HS-5 (cell line): ENCODE measurements around the gene ZNF750.

ENCODE experiments used
- DNase-seq: peaks from one replicate; pipeline ENCODE4 v3.0.0-alpha.2; 2012; ENCODE audit warnings: low read depth

ZNF750 gene

DNA sequence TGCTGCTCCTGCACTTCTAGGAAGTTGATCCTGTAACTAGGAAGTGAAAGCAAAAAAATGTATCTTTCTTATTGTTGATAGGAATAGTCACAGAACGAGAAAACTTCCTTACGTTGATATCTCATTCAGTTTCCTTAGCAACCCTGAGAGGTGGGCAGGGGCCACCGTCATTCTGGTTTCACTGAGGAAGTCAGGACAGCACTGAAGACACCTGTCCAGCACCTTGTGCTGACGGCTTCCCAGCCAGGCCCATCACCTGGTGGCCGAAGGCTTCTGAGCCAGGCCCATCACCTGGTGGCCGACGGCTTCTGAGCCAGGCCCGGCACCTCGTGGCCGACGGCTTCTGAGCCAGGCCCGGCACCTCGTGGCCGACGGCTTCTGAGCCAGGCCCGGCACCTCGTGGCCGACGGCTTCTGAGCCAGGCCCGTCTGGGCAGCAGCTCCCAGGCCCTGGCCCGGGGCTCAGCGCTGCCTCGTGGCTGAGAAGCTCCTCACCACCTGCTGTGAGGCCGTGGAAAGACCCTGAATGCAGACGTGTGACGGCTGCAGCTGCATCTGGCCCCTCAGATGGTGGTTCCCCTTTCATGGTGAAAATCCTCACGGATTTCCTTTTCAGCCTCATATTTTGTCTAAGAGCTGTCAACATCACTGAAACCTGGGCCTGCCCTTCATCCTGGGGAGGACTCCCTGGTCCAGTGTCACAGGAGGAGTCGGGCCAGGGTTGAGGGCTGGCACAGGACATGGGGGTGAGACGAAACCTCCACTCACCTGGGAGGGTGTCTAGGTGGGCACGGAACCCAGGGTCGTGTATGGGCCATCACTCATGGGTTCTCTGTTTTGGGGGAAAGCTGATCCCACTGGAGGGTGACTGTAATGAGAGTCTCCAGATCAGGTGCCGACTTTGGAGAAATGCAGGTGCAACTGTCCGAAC is 33.0 kb upstream of the ZNF750 start:
- no peak for DNase-seq

DNA sequence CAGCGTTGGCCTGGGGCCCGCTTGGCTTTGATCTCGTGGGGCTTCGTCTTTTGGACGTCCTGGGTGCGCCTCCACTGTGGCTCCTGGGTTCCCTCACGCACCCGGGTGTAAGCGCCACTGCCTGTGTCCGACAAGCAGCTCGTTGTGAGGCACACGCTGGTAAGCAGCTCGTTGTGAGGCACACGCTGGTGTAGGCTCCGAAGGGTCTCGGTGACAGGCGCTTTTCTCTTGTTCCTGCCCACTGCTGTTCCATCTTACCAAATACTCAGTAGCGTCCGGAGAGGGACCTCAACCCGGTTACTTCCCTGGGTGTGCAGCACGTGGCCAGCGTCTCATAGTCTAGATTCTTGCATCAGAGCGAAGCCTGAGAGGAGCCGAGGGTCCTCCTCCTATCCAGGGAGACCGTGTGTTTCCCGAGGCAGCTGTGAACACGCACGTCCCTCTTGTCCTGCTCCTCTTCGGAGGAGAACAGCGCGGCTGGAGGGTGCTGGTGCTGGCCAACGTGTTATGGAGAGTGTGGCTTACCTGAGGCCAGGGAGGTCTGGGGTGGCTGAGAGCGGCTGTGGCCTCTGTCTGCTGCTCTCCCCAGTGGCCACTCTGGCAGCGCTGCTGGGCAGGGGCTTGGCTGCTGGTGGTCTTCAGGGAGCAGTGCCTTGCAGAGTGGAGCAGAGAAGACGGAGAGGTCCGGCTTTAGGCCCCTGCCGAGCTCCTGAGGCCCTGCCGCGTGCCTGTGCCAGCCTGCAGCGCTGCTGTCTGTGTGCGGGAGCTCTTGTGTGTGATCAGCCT is 32.1 kb upstream of the ZNF750 start:
- DNase-seq = no peak

DNA sequence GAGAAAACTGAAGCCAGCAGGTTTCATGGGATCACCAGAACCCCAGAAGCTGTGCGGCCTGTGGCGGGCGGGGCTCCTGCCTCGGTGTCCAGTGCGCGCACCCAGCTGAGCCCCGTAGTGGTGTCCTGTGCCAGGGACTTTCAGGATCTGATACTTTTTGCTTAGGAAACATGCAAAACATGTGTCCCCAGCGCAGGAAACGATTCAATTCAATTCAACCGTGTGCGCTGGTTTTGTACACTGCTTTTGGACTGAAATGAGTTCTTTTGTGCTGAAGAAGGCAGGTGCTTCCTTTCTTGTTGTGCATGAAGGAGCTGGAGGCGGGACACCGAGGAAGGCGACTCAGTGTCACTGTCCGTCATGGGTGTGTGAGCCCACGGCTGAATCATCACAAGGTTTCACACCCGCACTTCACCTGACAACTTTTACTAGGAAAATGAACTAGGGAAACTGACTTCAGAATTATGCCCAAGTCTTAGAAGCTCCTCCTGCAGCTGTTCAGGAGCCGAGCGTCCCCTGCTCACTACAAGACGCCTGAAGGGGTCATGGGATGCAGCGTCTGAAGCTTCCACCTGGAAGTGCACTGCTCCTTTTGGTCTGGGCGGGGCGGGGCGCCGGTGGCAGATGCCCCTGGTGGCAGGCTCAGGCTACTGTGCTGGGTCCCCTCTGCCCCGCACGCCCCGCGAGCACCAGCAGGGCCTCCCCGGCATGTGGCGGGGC is 31.4 kb upstream of the ZNF750 start:
- DNase-seq = no peak

DNA sequence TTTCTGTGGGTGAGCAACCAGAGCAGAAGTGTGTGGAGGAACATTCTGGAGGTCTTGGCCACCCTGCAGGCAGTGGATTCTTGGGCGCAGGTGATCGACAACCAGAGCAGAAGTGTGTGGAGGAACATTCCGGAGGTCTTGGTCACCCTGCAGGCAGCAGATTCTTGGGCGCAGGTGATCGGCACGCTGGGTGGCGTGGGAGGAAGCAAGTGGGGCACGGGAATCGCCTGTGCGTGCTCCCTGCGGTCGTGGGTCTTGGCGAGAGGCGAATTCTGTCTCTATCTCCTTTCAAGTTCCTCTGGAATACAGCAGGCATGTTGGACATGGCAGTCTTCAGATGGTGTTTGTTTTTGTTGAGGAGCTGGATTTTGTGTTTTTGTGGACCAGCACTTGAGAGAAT is 30.7 kb upstream of the ZNF750 start:
- DNase-seq = no peak

DNA sequence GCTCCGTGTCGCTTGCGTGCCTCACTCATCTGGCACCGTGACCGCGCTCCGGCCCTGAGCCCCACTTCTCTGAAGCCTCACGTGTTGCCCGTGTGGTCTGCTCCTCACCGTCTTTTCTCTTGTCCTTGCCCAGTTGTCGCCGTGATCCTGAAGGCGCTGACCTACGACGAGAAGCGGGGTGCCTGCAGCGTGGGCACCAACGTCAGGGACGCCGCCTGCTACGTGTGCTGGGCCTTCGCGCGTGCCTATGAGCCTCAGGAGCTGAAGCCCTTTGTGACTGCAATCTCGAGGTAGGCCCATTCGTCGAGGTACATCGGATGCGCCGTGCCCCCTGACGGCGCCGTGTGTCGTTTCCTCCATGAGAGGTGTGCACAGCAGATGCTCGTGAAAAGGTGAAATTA is 30.3 kb upstream of the ZNF750 start:
- no peak for DNase-seq

DNA sequence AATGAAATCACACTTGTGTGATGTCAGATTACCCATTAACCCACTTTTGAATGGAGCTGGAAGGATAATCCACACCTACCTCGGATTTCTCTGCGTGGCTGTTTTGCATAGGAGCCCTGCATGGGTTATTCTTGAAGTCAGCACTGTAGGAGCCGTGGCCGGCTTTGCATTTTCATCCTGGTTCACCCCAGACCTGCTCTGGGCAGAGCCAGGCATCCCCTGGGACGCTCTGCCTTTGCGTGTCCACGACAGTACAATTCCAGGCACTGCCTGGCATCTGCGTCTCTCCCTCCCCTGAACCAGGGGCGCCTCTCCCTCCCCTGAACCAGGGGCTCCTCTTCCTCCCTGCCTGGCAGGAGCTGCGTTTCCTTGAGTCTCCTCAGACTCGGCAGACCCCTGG is 29.7 kb upstream of the ZNF750 start:
- DNase-seq = no peak

DNA sequence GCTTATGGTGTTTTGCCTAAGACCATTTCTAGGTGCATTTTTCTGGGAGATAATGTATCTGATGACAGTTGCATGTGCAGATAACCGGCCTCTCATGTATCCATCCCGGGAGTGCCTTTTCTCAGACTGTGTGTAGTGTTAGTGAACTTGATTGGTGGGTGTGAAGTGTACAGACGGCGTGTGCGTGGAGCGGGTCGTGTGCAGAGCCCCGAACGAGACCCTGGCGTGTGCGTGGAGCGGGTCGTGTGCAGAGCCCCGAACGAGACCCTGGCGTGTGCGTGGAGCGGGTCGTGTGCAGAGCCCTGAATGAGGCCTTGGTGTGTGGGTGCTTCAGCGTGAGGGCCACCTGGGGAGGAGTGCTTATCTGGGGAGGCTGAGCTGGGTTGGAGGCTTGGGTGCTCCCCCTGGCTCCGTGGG is 28.9 kb upstream of the ZNF750 start:
- DNase-seq = no peak

DNA sequence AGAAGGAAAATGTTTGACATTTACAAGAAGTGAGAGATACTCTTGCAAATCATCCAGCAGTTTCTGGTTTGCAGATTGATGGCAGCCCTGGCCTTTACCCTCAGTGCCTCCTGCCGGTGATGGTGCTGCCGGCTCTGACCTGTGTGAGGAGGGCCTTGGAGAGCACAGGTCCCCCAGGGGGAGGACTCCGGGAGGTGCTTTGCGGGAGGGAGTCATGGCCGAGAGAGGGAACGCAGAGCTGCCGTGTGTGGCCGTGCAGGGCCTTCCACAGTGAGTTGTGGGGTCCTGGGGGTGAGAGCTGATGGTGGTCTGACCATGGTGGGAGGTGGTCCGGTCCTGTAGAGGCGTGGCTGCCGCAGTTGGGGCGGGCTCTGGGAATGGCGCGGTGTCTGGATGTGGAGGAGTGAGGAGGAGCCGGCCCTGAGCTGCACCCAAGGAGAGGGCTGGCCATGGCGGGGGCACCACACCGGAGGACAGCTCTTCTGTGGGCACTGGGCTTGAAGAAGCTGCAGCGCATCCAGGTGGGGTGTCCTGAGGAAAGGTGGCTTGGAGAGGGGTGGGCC is 28.0 kb upstream of the ZNF750 start:
- DNase-seq = no peak

DNA sequence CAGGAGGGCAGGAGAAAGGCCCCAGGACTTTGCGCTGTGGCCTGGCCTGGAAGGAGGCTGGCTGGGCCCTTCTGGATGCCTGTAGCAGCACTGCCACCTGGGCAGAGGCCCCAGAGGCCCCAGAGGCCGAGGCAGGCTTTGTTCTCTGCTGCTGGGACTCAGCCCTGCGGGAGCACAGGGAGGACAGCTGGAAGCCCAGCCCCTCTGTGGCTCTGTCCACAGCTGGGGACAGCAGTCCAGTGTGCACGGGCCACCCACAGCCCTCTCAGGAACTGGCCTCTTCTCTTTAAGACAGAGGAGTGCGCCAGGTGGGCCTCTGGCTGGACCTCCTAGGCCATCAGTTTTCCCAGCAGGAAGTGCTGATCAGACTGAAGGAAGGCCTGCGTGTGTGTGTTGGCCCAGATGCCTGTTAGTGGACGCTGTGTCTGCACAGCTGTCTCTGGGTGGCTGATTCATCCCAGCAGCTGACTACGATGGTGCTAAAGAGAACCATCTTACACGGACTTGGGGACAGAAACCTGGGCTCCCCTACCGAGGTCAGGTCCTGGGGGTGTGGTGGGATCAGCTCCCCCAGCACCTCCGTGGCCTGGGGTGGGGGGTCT is 26.9 kb upstream of the ZNF750 start:
- DNase-seq = no peak

DNA sequence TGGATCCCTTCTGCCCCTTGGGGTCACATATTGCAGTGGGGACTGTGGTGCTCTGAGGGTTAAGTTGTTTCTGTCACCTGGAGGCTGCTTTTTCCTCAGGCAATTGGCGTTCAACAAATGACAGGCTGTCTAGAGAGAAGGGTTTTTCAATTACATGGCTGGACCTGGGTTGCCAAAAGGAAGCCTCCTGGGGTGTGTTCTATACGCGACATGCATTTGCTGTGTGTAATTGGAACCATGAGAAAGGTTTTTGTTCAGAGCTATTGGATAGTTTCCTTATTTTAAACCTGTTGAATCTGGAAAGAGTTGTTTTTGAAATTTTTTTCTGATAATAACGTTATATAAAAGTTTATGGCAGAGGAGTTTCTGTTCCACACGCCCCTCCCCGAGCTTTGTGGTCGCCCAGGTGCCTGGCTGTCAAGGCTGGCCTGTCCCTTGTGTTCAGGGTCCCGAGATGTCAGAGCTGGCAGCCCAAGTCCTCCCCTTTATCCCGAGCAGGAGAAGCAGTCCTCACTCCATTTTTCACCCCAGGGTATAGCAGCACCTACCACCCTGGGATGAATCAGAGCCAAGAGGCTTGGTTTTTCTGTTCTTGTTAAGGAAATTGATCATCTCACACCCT is 26.1 kb upstream of the ZNF750 start:
- DNase-seq = no peak

DNA sequence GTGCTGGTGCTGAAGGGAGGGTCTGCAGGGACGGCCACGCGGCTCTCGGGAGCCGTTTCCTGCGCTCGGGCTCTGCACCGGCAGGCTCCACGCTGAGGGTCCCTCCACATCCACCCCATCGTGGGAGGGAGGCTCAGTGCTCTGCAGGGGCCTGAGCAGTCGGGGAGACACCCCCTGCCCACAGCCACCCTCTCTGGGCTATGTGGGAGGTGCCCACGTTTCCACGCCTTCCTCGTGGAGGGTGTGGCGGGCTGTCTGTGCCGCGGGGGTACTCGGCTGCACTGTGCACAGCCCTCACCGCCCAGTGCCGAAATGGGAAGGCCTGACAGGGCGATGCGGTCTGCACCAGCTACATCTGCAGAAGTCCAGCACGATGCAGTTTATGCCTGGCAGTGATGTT is 25.5 kb upstream of the ZNF750 start:
- DNase-seq = no peak

DNA sequence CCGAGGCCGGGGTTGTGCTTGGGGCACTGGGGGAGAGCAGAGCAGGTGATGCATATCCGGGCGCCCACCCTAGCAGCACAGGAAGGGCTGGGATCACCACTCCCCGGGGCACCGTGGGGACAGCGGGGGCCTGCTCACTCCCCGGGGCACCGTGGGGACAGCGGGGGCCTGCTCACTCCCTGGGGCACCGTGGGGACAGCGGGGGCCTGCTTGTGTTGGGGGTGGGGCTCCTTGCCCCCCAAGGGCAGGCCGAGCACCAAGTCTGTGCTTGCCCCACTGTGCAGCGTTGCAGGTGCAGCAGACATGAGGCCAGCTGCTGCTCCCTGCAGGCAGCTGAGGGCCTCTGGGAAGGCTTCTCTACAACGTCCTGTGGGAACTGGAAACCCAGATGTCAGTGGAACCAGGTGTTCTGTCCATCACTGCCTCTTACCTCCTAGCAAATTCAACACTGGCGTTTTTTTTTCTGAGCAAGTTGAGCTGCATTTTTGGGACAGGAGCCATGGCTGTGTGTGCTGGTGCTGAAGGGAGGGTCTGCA is 25.0 kb upstream of the ZNF750 start:
- no peak for DNase-seq

DNA sequence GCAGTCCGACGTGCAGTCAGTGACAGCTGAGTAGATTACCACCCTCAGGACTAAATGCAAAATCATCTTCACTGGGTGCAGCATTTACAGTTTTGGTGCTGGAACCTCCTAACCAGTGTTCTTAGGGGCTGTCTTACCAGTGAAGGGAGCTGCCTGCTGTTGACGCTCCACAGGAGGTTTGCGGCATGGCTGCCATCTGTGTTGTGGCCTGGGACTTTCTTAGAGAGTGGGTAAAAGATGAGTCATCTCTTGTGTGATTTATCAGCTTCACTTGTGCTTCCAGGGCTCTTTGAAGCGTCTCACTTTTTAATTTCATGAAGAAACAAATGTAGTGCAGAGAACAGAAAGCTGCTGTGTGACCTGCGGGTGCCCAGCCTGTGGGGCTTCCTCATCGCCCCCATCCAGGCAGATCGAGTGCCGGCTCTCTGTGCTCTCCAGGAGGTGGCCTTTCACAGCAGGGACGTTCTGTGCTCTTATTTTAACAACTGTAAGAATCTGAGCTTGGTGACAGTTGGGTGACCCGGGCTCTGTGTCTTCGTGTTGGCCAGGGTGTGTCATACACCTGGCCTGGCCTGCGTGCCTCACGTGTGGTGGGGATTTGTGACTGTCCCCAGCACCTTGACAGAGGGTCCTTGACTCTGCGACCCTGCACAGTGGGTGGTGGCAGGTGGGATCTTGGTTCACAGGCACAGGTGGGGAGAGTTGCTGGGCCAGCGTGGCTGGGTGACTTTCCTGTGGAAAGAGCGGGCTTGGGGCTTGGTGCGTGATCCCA is 24.3 kb upstream of the ZNF750 start:
- DNase-seq = no peak

DNA sequence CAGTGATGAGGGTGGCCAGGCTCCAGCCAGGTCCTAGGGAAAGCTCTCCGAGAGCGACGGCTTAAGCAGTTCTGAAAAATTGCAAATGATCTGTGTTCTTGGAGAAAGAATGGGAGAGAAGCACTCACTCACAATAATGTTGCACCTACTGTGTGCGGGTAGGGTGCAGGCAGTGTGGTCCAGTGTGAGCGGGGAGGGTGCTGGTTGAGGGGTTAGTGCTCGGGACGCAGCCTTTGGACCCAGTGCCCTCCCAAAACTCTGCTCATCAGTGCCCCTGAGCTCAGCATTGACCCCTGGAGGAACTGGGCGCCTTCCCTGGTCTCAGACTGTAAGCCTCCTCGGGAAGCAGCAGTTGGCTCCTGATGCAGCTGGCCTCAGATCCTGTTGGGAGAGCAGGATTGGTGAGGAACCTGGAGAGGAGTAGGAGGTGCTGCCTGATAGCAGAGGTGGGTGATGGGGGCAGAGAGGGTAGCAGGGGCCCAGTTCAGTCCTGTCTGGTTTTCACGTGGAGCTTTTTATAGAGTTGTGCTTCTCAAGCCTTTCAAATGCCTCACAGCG is 23.6 kb upstream of the ZNF750 start:
- no peak for DNase-seq

DNA sequence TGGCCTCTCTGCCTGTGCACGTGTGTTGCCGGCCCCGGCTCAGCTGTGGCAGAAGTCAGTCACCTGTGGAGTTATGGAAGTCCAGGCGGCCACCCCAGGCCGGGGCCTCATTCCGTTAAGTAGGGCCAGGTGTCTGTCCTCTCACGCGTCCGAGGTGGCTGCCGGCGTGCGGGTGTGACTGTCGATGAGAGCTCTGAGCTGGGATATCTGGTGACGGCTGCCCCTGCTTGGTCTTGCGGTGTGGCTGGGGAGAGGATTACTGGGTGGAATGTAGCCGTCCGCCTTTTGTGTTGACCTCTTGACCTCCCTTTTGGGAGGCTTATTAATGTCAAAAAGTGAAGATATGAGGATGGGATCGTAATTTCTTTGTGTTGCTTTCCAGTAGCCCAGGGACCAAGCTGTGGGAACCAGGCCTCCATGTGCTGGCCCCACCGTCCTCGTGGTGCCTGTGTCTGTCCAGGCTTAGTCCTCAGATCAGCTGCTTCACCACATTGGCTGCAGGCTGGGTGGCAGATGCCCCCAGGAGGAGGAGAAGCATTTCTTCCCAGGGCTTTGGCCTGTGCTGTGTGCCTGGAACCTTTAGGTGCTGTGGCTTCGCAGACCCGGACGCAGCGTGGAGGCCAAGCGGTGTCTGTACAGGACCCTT is 23.0 kb upstream of the ZNF750 start:
- no peak for DNase-seq

DNA sequence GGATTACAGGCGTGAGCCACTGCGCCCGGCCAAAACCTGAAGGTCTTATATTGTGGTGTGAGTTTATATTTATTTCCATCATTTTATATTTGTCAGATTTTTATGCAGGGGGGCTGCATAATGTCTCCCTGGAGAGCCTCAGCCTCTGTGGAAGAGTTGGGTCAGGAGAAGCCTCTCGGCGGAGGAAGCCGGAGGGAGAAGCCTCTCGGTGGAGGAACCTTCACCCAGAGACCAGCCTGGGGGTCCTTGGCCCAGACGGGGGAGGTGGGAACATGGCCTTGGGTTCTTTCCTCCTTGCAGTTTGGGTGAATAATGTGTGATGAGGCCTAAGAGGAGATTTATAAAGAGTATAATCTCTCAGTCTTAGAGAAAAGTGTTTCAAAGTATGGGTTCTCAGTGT is 22.4 kb upstream of the ZNF750 start:
- DNase-seq = no peak

DNA sequence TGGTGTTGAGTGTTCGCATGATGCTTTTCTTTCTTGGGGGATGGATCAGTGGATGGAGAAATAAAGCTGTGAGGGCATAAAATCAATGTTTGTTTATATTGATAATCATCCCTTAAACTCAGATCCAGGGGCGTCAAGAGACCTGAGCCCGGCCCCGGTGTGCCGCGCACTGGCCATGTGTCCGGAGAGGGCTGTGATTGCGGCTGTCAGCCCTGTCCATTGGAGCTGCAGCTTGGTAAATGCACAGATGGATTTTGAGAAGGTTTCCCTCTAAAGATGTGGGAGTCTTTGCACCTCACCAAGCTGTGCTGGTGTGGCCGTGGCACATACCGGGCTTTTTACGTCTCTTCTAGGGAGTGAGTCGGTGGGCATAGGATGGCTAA is 21.6 kb upstream of the ZNF750 start:
- no peak for DNase-seq

DNA sequence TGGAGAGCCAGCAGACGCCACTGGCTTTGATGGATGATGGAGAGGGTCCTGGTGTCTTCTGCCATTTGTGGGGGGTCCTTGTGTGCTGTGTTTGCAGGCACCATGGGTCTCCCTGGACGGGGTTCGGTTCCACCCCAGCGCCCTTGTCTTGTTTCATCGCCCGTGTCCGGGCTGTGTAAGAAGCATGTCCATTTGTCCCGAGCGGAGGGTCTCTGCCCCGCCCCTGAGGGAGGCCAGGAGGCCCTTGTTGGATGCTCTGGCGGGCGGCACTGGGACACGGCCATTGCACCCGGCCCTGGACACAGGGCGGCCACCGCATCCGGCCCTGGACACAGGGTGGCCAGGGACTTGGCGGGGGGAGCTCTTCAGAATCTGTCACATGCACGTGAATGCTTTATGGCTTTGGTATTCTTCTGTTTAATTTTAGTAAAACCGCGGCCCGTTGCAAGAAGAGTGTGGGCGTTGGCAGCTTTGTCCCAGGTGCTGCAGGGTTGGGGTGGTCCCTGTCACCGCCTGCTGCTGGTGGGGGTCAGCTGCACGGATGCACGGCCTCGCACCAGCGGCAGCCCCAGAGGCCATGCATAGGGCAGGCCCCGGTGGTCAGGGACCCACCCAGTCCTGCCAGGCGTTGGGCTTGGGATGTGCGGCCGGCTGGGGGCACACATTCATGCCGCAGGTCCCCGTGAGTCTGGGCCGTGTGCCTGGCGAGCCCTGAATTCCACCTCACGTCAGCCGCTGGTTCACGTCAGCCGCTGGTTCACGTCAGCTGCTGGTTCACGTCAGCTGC is 21.0 kb upstream of the ZNF750 start:
- no peak for DNase-seq
